ENCODE results near the gene PHACTR3. TPM values are rescaled to one million over a fixed set of nuclear protein-coding genes. Genes with fewer than 3 reads are reported as not detected.

PHACTR3 gene
- total RNA-seq, 1 experiment from 2014 or later, result not detected

DNA sequence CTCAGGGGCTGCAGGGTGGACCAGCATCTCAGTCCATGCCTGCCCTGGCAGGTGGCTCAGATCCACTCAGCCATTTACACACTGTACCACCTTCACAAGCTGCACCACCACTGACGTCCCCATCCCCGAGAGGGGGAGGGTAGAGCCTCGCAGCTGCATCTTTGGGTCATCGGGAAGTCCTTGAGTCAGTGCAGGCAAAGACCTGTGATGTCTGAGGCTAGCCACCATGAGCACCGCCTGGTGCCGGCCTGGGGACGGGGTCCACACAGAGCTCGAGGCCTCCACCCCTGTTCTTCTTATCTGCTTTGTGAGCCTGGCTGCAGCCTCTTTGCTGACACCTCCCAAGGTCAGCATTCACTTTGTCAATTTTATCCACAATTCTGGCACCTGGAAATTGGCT, 141.4 kb downstream of the PHACTR3 start:
- Histone ChIP-seq H3K4me2 (ENCODE audit: insufficient read depth, insufficient read length, low read length) (no peak overlapping the region), H4K20me1 (ENCODE audit: control insufficient read depth, insufficient read depth, insufficient read length) (no peaks in the 10 kb centered on the region)
- no CpG with 5 or more reads among the region's 8 CpGs for WGBS (ENCODE audit: extremely low coverage, insufficient read length, low lambda C conversion rate)

More for the DNA sequence above, 141.4 kb downstream of the PHACTR3 start:
- no peak overlapping the region for H3T11ph ChIP-seq (ENCODE audit: low read length)
- no peak overlapping the region for H3K4me3 Mint-ChIP-seq
- DNase-seq, result no peak
- H3K4me1 Mint-ChIP-seq, result peaks cover 0 to under 1% of the 10 kb centered on the region in 2 experiments; a peak in 1 of 4 replicates
- no peaks in the 10 kb centered on the region for H3K4me1 ChIP-seq (ENCODE audit: insufficient read depth, low read length)
- H3K36me3 Mint-ChIP-seq (ENCODE audit: insufficient read depth in 1 of 3, low read depth in 3 of 3), result peaks cover 0 to 5% (median 2%) of the 10 kb centered on the region in 3 experiments; a peak in 3 of 7 replicates
- H3K23me2 ChIP-seq (ENCODE audit: insufficient read length, low read depth, low read length, poor library complexity, severe bottlenecking), result no peaks in the 10 kb centered on the region
- no peak overlapping the region for H3K27ac ChIP-seq (ENCODE audit: insufficient read length, low read depth, low read length)
- no peak overlapping the region for H2BK5ac ChIP-seq (ENCODE audit: insufficient read length, low read length)
- H2BK15ac ChIP-seq (ENCODE audit: low read depth, low read length), result no peak overlapping the region
- H3K56ac ChIP-seq (ENCODE audit: insufficient read length, low read depth, low read length), result no peak overlapping the region
- H3K18ac ChIP-seq (ENCODE audit: insufficient read length, low read depth, low read length), result no peak overlapping the region
- no peak overlapping the region for H4K91ac ChIP-seq (ENCODE audit: insufficient read length, low read depth, low read length)
- no peak overlapping the region for H3K14ac ChIP-seq (ENCODE audit: insufficient read depth, low read length)
- peaks cover 51% of the 10 kb centered on the region for H3K27me3 Mint-ChIP-seq (ENCODE audit: low read depth)
- H2BK120ac ChIP-seq (ENCODE audit: low read depth, low read length, poor library complexity, severe bottlenecking), result no peak overlapping the region
- H3K4ac ChIP-seq (ENCODE audit: low read depth, low read length), result no peak overlapping the region
- no peaks in the 10 kb centered on the region for H3K79me1 ChIP-seq (ENCODE audit: insufficient read depth, low read depth, low read length, poor library complexity, severe bottlenecking)
- H3K79me2 ChIP-seq (ENCODE audit: insufficient read depth, low read length), result no peaks in the 10 kb centered on the region
- no peak overlapping the region for H2BK20ac ChIP-seq (ENCODE audit: low read depth, low read length, poor library complexity, severe bottlenecking)
- H2BK12ac ChIP-seq (ENCODE audit: insufficient read length, low read depth, low read length), result no peak overlapping the region
- H2AK5ac ChIP-seq (ENCODE audit: insufficient read length, low read length), result no peak overlapping the region
- TF ChIP-seq CTCF (conservative IDR thresholded peaks at IDR 0.05), result no peak
- no peaks in the 10 kb centered on the region for H3K9me3 ChIP-seq (ENCODE audit: control insufficient read depth, low read depth, low read length)
- H3K23ac ChIP-seq (ENCODE audit: insufficient read length, low read depth, low read length), result no peak overlapping the region
- H4K5ac ChIP-seq (ENCODE audit: insufficient read length, low read depth, low read length), result no peak overlapping the region
- no peak overlapping the region for H2AFZ ChIP-seq (ENCODE audit: low read length)
- no peak overlapping the region for H3K9ac ChIP-seq (ENCODE audit: extremely low read depth, insufficient read length, low read length)
- H3K27ac Mint-ChIP-seq, result no peak overlapping the region
- no peak overlapping the region for H4K8ac ChIP-seq (replicated peaks; ENCODE audit: insufficient read length, low read depth, low read length)
- H3K27me3 ChIP-seq (ENCODE audit: insufficient read depth, low read length), result peaks cover 12% of the 10 kb centered on the region; the same call in 1 of the 2 replicates
- H3K9me3 Mint-ChIP-seq, result peaks cover 0 to 91% of the 10 kb centered on the region in 2 experiments; a peak in 2 of 5 replicates

Data from H9 (cell line).